GM20431 (cell line): ENCODE measurements around the gene SERTAD2.

ENCODE experiments used
- in situ Hi-C: fragments of 300-500 bp; cut with MseI, MboI; formaldehyde crosslinking; loops from one replicate; pipeline ENCODE4 v1.15.0; 2020; ENCODE audit warnings: low sequenced_read_pairs; ENCODE audit not compliant: unreplicated experiment

The SERTAD2 gene

DNA sequence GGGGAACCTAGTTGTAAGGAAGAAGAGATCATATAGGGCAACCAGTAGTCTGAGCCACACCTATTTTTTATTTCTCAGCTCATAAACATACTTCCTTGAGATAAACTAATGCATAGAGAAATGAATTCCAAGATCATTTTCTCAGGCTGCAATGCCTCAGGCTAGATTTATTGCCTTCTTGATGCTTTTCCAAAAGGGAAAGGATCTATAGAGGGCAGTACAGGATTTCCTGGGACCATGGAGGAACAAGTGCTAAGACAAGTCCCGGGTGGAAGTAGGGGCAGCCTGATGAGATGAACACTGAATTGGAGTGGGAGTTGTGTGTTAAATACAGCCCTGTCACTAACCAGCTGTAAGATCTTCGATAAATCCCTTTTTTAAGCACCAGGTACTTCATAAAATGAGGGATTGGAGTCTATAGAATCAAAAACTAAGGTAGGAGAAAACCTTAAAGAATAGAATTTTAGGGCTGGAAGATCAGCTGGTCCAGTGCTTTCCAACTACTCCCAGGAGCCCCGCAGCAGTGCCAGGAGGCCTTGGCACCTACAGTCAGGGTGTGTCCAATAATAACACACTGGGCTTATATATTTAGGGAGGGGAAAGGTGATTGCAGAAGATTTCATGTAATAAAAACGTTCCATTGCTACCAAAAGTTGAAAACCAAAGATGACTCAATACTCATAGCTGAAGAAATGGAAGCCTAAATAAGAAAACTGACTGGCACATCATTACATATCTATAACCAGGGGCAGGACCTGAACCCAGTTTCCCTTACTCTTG lies 58.1 kb downstream of the SERTAD2 start:
- in situ Hi-C loops, result no loop called here

DNA sequence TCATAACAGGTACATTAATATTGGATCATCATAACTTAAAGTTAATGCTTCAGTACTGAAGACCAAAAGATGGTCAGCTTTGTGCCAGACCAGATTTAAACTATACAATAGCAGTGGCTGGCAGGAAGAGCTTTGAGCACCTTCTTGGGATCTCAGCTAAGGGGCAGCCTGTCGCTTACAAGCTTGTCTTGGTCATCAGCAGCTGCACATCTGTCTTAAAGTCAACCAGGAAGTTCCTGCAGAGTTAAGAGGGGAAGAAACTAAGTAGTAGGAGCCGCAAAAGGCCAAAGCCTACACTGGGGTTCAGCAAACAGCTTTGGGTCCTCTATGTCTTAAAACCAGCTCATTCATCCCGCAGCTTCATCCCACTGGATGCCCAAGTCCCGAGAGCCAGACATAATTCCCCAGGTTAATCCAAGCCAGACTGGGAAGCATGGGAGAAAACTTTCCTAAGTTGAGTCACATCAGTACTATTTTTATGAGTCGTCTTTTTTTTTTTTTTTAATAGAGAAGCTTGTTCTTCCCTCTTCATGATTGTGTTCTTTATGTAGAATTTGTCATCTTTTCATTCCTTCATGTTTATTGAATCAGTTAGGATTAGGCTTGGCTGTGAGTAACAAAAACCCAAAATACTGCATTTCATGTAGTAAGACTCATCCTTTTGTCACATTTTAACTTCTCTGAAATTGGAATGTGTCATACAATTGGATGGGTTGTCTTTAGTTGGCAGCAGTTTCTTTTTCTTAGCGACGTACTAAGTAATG lies 59.3 kb downstream of the SERTAD2 start:
- in situ Hi-C loops, result no loop called here

DNA sequence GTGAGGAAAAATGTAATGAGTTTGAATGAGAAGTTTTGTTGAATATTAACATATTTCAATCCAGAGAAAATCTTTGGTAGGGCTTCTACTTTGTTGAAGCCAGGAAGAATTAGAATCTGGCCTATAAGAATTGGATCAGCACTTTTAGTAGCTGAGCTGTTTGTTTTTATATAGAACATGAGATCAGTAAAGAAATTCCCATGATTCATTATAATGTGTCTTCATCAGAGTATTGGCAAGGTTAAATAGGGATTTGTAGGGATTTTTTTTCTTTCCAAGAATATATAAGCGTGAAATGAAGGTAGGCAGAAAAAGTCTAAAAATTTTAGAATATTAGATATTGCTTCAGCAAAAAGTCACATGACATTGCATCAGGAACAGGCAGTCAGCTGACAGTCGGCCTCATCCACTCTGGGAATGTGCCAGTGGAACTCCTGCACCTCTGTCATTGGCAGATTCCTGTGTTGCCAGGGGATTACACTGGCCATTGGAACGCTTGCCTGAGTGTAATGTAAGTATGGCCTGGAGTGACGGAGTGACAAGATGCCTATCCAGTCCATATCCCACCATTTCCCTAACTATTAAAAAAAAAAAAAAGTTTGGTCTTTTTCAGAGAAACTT lies 60.6 kb downstream of the SERTAD2 start:
- in situ Hi-C loops, result no loop called here

DNA sequence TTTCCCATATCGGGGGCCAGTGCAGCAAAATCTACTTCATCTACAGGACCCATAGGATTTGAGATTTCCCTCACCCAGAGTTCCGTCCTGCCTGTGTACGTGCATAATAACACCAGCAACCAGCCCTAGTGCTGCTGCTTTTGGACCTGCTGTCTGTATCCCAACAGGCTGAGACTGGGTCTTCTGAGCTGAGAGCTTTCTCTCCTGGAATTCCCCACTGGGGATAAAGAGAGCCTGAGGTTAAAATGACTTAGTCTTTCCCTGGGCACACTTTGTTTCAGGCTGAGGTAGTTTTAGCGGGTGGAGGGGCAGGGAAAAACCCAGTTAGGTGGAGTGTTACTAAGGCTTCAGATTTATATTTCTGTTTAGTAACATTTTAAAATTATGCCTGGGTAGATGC lies 62.5 kb downstream of the SERTAD2 start:
- in situ Hi-C loops, result no loop called here

DNA sequence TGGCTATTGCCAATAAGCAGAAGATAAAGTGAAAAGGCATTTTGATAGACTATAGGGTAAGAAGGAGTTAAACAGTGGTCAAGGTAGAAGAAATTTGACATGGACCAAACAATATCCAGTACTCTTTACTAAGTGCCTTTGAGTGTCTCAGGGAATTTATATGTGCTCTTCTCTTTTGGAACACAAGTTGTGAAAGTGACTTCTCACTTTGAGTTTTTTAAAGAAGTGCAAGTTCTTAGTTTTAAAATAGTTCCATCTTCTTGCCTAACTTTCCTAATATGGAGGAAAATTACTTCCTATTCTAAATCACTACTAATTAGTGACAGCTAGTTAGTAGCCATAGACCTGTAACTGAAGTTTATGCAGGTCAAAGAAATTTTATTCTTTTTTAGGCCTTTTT lies 66.2 kb downstream of the SERTAD2 start:
- in situ Hi-C loops, result no loop called here

DNA sequence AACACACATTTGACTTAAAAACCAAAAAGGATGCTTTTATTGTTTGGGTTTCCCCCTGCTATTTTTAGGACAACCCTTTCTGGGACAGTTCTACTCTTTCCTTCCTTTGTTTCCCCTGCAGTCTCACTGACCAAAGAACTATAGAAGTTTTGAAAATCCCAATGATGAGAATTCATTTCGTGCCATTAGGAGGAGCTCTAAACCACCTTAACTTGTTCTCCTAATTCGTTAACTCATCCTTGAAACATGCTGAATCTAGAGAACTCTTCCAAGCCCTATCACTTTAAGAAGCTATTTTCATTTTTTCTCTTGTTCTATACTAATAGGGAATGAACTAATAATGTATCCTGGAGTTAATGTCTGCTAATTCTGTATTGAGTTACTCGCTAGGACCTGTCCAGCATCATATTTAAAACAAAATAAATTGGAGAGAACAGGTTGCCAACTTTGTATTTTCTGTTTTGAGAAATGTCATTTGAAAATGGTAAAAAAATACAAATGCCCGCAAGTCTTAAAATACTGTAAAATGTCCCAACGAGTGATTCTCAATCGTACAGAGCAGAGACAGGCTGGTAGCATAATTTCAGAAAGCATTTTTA lies 66.7 kb downstream of the SERTAD2 start:
- in situ Hi-C loops, result no loop called here

DNA sequence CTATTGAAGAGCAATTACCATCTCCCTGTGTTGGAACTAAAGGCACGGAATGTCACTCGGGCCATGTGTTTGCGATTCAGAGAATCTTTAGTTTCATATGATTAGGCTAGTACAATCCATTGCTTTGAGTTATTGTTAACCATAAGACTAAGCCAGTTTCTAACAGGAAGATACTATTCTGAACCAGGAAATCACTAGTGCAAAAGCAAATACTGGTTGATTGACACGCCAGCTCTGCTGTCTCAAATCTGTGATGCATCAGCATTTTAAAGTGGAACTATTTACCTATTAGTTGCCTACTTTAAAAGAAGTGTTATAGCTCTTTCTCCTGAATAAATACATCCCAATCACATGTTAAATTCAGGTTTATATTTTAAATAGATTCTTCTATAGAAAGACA lies 67.7 kb downstream of the SERTAD2 start:
- in situ Hi-C loops, result no loop called here

DNA sequence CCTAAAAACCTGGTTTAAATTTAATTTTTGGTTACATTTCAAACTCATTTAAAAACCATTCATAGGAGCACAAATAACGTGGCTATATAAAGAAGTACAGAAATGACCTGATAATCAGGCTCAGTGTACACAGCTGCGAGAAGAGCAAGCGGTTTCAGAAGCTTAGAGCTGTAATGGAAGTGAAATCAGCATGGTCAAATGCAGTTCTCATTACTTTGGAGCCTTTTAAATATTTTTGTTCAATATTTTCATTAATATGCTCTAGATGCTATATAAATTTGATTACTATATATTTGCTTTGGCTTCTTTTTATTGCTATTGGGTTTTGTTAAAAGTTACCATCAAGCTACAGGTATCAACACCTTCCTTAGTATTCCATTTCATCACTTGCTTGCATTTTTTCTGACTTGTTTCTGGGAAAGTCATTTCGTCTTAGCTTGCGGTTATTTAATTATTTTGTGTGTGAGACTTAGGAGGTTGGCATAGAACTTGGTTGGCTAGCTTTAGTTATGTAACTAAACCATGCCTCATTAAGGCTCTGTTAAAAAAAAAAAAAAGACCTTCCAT lies 70.9 kb downstream of the SERTAD2 start:
- in situ Hi-C loops, result no loop called here

DNA sequence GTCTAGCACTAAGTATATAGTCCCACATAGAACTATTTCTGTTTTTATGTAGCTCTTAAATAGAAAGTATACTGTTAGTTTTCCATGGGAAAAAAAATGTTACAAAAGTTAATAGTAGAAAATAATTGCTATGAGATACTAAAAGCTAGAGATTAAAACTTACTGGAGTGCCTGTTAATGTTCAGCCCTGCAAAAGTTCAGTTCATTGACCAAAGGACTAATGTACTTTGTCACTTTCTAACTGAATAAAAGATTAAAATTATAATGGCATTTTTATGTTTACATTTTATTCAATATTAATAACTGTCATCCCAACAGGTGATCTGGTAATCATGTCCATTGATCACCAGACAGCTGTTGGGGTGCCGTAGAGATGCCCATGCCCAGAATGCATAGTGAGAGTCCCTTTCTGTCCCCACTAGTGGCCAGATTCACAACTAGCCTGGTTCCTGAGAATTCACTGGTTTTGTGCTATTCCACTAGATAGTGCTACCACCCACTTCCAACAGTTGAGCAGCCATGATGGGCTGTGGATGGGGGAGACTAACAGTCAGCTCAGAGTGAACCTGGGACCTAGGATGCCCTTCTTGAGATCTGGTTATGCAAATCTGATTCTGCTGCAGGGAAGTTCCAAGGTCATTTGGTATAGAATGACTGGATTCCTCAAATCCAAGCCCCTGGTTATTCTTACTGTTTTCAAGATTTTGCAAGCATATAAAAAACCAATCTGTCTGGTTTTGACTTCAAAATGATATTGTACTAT lies 71.8 kb downstream of the SERTAD2 start:
- in situ Hi-C loops, result no loop called here
